ENCODE measurements around the gene POU2AF1.

DNA sequence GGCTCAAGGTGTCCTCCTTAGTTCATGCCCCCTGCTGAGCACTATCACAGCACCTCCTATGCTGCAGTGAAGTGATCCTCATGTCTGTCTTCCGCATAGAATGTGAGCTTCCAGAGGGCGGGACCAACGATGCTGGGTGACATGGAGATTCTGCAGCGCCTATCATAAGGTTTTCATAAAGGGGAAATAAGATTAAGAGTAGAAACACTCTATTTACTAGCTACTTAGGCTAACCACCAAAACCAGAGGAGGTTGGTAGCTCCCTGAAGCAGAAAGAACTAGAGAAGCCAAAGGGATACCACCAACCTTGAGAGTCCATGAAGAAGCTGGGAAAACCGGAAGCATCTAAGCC, 39.3 kb upstream of the POU2AF1 start:
- TF ChIP-seq TAF1 (IDR thresholded peaks at IDR 0.05; ENCODE audit: low read depth) (no peak), SMC3 (conservative IDR thresholded peaks at IDR 0.05; ENCODE audit: poor library complexity) (no peak), RAD21 (conservative IDR thresholded peaks at IDR 0.05) (no peak)
- TF ChIP-seq, protein P1, sequence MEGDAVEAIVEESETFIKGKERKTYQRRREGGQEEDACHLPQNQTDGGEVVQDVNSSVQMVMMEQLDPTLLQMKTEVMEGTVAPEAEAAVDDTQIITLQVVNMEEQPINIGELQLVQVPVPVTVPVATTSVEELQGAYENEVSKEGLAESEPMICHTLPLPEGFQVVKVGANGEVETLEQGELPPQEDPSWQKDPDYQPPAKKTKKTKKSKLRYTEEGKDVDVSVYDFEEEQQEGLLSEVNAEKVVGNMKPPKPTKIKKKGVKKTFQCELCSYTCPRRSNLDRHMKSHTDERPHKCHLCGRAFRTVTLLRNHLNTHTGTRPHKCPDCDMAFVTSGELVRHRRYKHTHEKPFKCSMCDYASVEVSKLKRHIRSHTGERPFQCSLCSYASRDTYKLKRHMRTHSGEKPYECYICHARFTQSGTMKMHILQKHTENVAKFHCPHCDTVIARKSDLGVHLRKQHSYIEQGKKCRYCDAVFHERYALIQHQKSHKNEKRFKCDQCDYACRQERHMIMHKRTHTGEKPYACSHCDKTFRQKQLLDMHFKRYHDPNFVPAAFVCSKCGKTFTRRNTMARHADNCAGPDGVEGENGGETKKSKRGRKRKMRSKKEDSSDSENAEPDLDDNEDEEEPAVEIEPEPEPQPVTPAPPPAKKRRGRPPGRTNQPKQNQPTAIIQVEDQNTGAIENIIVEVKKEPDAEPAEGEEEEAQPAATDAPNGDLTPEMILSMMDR (IDR thresholded peaks at IDR 0.05; ENCODE audit: poor library complexity, severe bottlenecking): no peak
- TF ChIP-seq, protein P2, sequence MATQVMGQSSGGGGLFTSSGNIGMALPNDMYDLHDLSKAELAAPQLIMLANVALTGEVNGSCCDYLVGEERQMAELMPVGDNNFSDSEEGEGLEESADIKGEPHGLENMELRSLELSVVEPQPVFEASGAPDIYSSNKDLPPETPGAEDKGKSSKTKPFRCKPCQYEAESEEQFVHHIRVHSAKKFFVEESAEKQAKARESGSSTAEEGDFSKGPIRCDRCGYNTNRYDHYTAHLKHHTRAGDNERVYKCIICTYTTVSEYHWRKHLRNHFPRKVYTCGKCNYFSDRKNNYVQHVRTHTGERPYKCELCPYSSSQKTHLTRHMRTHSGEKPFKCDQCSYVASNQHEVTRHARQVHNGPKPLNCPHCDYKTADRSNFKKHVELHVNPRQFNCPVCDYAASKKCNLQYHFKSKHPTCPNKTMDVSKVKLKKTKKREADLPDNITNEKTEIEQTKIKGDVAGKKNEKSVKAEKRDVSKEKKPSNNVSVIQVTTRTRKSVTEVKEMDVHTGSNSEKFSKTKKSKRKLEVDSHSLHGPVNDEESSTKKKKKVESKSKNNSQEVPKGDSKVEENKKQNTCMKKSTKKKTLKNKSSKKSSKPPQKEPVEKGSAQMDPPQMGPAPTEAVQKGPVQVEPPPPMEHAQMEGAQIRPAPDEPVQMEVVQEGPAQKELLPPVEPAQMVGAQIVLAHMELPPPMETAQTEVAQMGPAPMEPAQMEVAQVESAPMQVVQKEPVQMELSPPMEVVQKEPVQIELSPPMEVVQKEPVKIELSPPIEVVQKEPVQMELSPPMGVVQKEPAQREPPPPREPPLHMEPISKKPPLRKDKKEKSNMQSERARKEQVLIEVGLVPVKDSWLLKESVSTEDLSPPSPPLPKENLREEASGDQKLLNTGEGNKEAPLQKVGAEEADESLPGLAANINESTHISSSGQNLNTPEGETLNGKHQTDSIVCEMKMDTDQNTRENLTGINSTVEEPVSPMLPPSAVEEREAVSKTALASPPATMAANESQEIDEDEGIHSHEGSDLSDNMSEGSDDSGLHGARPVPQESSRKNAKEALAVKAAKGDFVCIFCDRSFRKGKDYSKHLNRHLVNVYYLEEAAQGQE (IDR thresholded peaks at IDR 0.05; ENCODE audit: borderline replicate concordance): no peak
